H1 (cell line): ENCODE measurements around the gene PLA2G4D. TPM values are rescaled to one million over a fixed set of nuclear protein-coding genes. Genes with fewer than 3 reads are reported as not detected.

Source experiments
- CTCF ChIA-PET: fragments of 300-600 bp; sonication (Branson Sonifier 250); formaldehyde crosslinking; loops from one replicate; lab custom pipeline; 2021; ENCODE audit not compliant: partially characterized antibody; lab: Charles Lee
- POLR2A ChIA-PET: fragments of 300-600 bp; sonication (Branson Sonifier 250); formaldehyde crosslinking; loops from one replicate; lab custom pipeline; 2021; ENCODE audit warnings: inconsistent platforms; ENCODE audit not compliant: partially characterized antibody; lab: Charles Lee
- DNase-seq, 2 experiments: peaks; one replicate each; pipeline versions ENCODE4 v3.0.0 to v3.0.0-alpha.2; 2010 to 2022; ENCODE audit warnings: low spot score in 2 of 2, low read depth in 1 of 2, mixed read lengths in 1 of 2
- FAIRE-seq: peaks from 2 replicates; lab custom pipeline; 2011; peaks lifted over from hg19 to GRCh38; lab: Jason Lieb, UNC
- H2AFZ ChIP-seq: 2 replicates; pipeline ENCODE4 v1.8.1; 2012; ENCODE audit warnings: low read length, inconsistent platforms
- H2AK5ac ChIP-seq: 2 replicates; pipeline ENCODE4 v1.6.1; 2013; ENCODE audit warnings: low read depth, low read length
- H2BK120ac ChIP-seq: replicated peaks from 2 replicates; pipeline ENCODE3; 2013; ENCODE audit warnings: low read depth, low read length, inconsistent platforms
- H2BK12ac ChIP-seq: 2 replicates; pipeline ENCODE4 v1.6.1; 2013; ENCODE audit warnings: low read depth, low read length
- H2BK15ac ChIP-seq: 2 replicates; pipeline ENCODE4 v1.6.1; 2013; ENCODE audit warnings: low read length
- H2BK20ac ChIP-seq: 2 replicates; pipeline ENCODE4 v1.6.1; 2013; ENCODE audit warnings: low read length
- H2BK5ac ChIP-seq: 2 replicates; pipeline ENCODE4 v1.6.1; 2013; ENCODE audit warnings: low read depth, low read length
- H3K14ac ChIP-seq: 2 replicates; pipeline ENCODE4 v1.6.1; 2013; ENCODE audit warnings: inconsistent platforms; ENCODE audit not compliant: insufficient read length
- H3K18ac ChIP-seq: 2 replicates; pipeline ENCODE4 v1.6.1; 2013; ENCODE audit warnings: low read length; ENCODE audit errors: extremely low read depth
- H3K23ac ChIP-seq: 2 replicates; pipeline ENCODE4 v1.6.1; 2013; ENCODE audit warnings: inconsistent platforms; ENCODE audit not compliant: insufficient read length
- H3K23me2 ChIP-seq: 2 replicates; pipeline ENCODE4 v1.6.1; 2013; ENCODE audit warnings: low read depth, low read length
- H3K27ac ChIP-seq: 2 replicates; pipeline ENCODE4 v1.6.1; 2011; ENCODE audit warnings: low read depth, low read length, inconsistent platforms
- H3K27me3 ChIP-seq, 4 experiments: replicated peaks in 1 of 4; 1 replicate in 1 of 4; 2 replicates in 3 of 4; pipeline versions ENCODE4 v1.6.1 to v1.8.1; 2011 to 2013; ENCODE audit warnings: low read length in 3 of 4, mild to moderate bottlenecking in 3 of 4, inconsistent platforms in 2 of 4, mixed read lengths in 2 of 4, moderate library complexity in 1 of 4; ENCODE audit not compliant: control insufficient read depth in 3 of 4, insufficient read depth in 3 of 4; ENCODE audit errors: extremely low read depth in 1 of 4
- H3K36me3 ChIP-seq, 4 experiments: 2 replicates each; pipeline versions ENCODE4 v1.6.1 to v1.8.1; 2011 to 2013; ENCODE audit warnings: mild to moderate bottlenecking in 4 of 4, low read length in 3 of 4, moderate library complexity in 2 of 4, control low read depth in 1 of 4, inconsistent platforms in 1 of 4; ENCODE audit not compliant: insufficient read depth in 4 of 4, control insufficient read depth in 2 of 4
- H3K4ac ChIP-seq: replicated peaks from 2 replicates; pipeline ENCODE3; 2013; ENCODE audit warnings: low read length, low read depth, mixed read lengths, inconsistent platforms; ENCODE audit not compliant: insufficient read length
- H3K4me1 ChIP-seq, 4 experiments: replicated peaks in 1 of 4; 1 replicate in 1 of 4; 2 replicates in 3 of 4; pipeline versions ENCODE4 v1.6.1 to v1.8.1; 2011 to 2013; ENCODE audit warnings: low read length in 3 of 4, inconsistent platforms in 2 of 4, mixed read lengths in 1 of 4; ENCODE audit not compliant: insufficient read depth in 4 of 4, control insufficient read depth in 3 of 4
- H3K4me2 ChIP-seq, 2 experiments: 2 replicates each; pipeline versions ENCODE4 v1.6.1 to v1.8.1; 2011 to 2013; ENCODE audit warnings: low read depth in 2 of 2, low read length in 2 of 2, control low read depth in 1 of 2, inconsistent platforms in 1 of 2, mild to moderate bottlenecking in 1 of 2; ENCODE audit not compliant: insufficient read depth in 1 of 2
- H3K4me3 ChIP-seq, 4 experiments: fragments of 200-600, 300-600 bp in 1 of 4; sonication (generic), shearing (Covaris generic), sonication (Bioruptor Twin) in 1 of 4; 2 replicates each; pipeline versions ENCODE4 v1.5.1 to v1.8.1; 2011 to 2016; ENCODE audit warnings: low read length in 4 of 4, low read depth in 3 of 4, control low read depth in 2 of 4, inconsistent platforms in 2 of 4, mild to moderate bottlenecking in 2 of 4, mixed read lengths in 1 of 4, moderate library complexity in 1 of 4; ENCODE audit not compliant: insufficient read depth in 2 of 4; ENCODE audit errors: extremely low read depth in 1 of 4
- H3K56ac ChIP-seq: replicated peaks from 2 replicates; pipeline ENCODE3; 2013; ENCODE audit warnings: low read depth, mild to moderate bottlenecking, mixed read lengths, low read length, inconsistent platforms; ENCODE audit not compliant: insufficient read length
- H3K79me1 ChIP-seq: 2 replicates; pipeline ENCODE4 v1.6.1; 2013; ENCODE audit warnings: low read depth, low read length, control low read depth
- H3K79me2 ChIP-seq, 2 experiments: 2 replicates each; pipeline versions ENCODE4 v1.6.1 to v1.8.1; 2012 to 2013; ENCODE audit warnings: low read length in 2 of 2, mild to moderate bottlenecking in 2 of 2, inconsistent platforms in 1 of 2; ENCODE audit not compliant: insufficient read depth in 2 of 2, control insufficient read depth in 1 of 2
- H3K9ac ChIP-seq, 4 experiments: replicated peaks in 1 of 4; 1 replicate in 1 of 4; 2 replicates in 3 of 4; pipeline versions ENCODE4 v1.6.1 to v1.8.1; 2011 to 2013; ENCODE audit warnings: low read depth in 3 of 4, low read length in 3 of 4, control low read depth in 2 of 4, mild to moderate bottlenecking in 2 of 4, moderate library complexity in 2 of 4, inconsistent platforms in 1 of 4; ENCODE audit errors: extremely low read depth in 1 of 4
- H3K9me3 ChIP-seq, 2 experiments: 2 replicates each; pipeline versions ENCODE4 v1.6.1 to v1.8.1; 2012 to 2013; ENCODE audit warnings: mild to moderate bottlenecking in 2 of 2, moderate library complexity in 2 of 2, control low read depth in 1 of 2, inconsistent platforms in 1 of 2, low read depth in 1 of 2, low read length in 1 of 2, mixed read lengths in 1 of 2; ENCODE audit not compliant: insufficient read depth in 2 of 2
- H4K20me1 ChIP-seq, 2 experiments: replicated peaks in 1 of 2; 2 replicates each; pipeline versions ENCODE3 to v1.8.1; 2011 to 2013; ENCODE audit warnings: inconsistent platforms in 2 of 2, low read length in 2 of 2, mild to moderate bottlenecking in 1 of 2; ENCODE audit not compliant: insufficient read depth in 2 of 2, control insufficient read depth in 1 of 2
- H4K5ac ChIP-seq: 2 replicates; pipeline ENCODE4 v1.6.1; 2013; ENCODE audit warnings: low read length, low read depth, mixed read lengths, inconsistent platforms; ENCODE audit not compliant: insufficient read length
- H4K8ac ChIP-seq: 2 replicates; pipeline ENCODE4 v1.8.0; 2013; ENCODE audit warnings: mild to moderate bottlenecking, moderate library complexity, low read length, inconsistent platforms; ENCODE audit not compliant: insufficient read depth; ENCODE audit errors: extremely low read depth
- H4K91ac ChIP-seq: replicated peaks from 2 replicates; pipeline ENCODE3; 2013; ENCODE audit warnings: low read length, mixed read lengths, inconsistent platforms; ENCODE audit not compliant: insufficient read length
- CREB1 ChIP-seq: IDR thresholded peaks from 2 replicates; pipeline ENCODE4 v1.6.1; 2012; ENCODE audit warnings: inconsistent platforms
- SP1 ChIP-seq: IDR thresholded peaks from 2 replicates; pipeline ENCODE4 v1.6.1; 2011; ENCODE audit warnings: low read depth, low read length
- WGBS, 2 experiments: shearing (Covaris generic) in 1 of 2; methylation state at CpG; one replicate each; pipeline versions ENCODE4 v1.1.6 to v1.1.7; 2013 to 2015; ENCODE audit warnings: low lambda C conversion rate in 2 of 2, mixed read lengths in 2 of 2, inconsistent platforms in 1 of 2, low coverage in 1 of 2, missing lambda C conversion rate in 1 of 2; ENCODE audit not compliant: insufficient replicate concordance in 2 of 2, insufficient coverage in 1 of 2, insufficient read length in 1 of 2; ENCODE audit errors: extremely low coverage in 1 of 2, missing lambda C conversion rate in 1 of 2; 5-methylcytosine and 5-hydroxymethylcytosine counted together
- polyA plus RNA-seq, 7 experiments: library from polyadenylated mRNA; depleted of rRNA in 3 of 7; stranded (reverse) in 5 of 7; unstranded in 2 of 7; fragments of >200 nt in 5 of 7; fragments of 200-250 nt in 2 of 7; gene quantifications; 1 replicate in 5 of 7; 2 replicates in 1 of 7; 4 replicates in 1 of 7; pipeline versions ENCODE4 v1.2.1 to v1.2.3, GENCODE V29; 2011 to 2013; ENCODE audit warnings: missing spikeins in 2 of 7, mixed read lengths in 2 of 7
- total RNA-seq: library from RNA; stranded (reverse); fragmentation: NEBNext Ultra II Directional; extraction: Animal tissue kit (Norgen Biotek cat#: 25700); gene quantifications from 2 replicates; pipeline ENCODE4 v1.2.1, GENCODE V29; 2021

PLA2G4D gene
- total and polyA plus RNA-seq, 2 of the 8 experiments (the other 6 are each of a cell fraction or from before 2014, with no cell fraction given): 0.07 to 0.18 TPM

GRCh38 chr15:42133886-42134502, 39.6 kb upstream of the PLA2G4D start:
- FAIRE-seq: peak; percentile 91
- Histone ChIP-seq H3K79me1 (no peaks in the 10 kb centered on the region), H2AFZ (peak overlapping the region; percentile 84), H2BK120ac (no peak overlapping the region), H3K23ac (no peak overlapping the region), H3K27ac (no peak overlapping the region), H3K4me1 (peaks cover 0 to 7% (median 4%) of the 10 kb centered on the region in 4 experiments; a peak in 3 of 7 replicates), H3K18ac (no peak overlapping the region), H2AK5ac (no peak overlapping the region), H4K8ac (no peak overlapping the region), H3K79me2 (no peaks in the 10 kb centered on the region), H3K9me3 (0 out of 4 replicates have a peak, but pooled peaks cover 0 to 5% of the 10 kb centered on the region in 2 experiments), H2BK5ac (no peak overlapping the region), H3K4ac (no peak overlapping the region), H3K23me2 (no peaks in the 10 kb centered on the region), H2BK20ac (no peak overlapping the region), H3K4me2 (no peak overlapping the region), H4K5ac (no peak overlapping the region), H2BK12ac (no peak overlapping the region), H3K56ac (no peak overlapping the region), H3K27me3 (no peaks in the 10 kb centered on the region), H3K36me3 (no peaks in the 10 kb centered on the region), H3K14ac (no peak overlapping the region), H3K4me3 (no peak overlapping the region), H4K91ac (no peak overlapping the region), H4K20me1 (no peaks in the 10 kb centered on the region), H3K9ac (no peak overlapping the region), H2BK15ac (no peak overlapping the region)
- ChIA-PET POLR2A (interaction anchor here (0.6 kb wide), 1 partner anchor 49 kb away, joined by 3 read pairs; no protein-coding TSS in a partner anchor), CTCF (interaction anchor here (0.6 to 22.6 kb wide), 25 partner anchors 9 to 251 kb away, joined by 3 to 416 read pairs (median 4); partner anchors contain the start of genes PLA2G4D and PLA2G4F)
- DNase-seq: peak; percentile 56 to 95
- WGBS, 2 experiments: 67% methylated on average over 11 of the region's 11 CpGs; no CpG with 5 or more reads in 1 of the 2 experiments
- TF ChIP-seq CREB1: peak; percentile 40; the same call in 1 of the 2 replicates
- TF ChIP-seq SP1: no peak
